DND-41 (cell line): Measurements from ENCODE around the gene TM4SF18.

ENCODE experiments used
- CTCF ChIP-seq: IDR thresholded peaks from 2 replicates; pipeline ENCODE4 v1.5.1; 2012; ENCODE audit warnings: borderline replicate concordance, low read length, moderate library complexity, mild to moderate bottlenecking; ENCODE audit not compliant: poor library complexity, severe bottlenecking; ENCODE audit errors: extremely low read depth
- EZH2 ChIP-seq: IDR thresholded peaks from 3 replicates; pipeline ENCODE4 v1.6.1; 2012; ENCODE audit warnings: borderline replicate concordance, low read depth, mild to moderate bottlenecking, moderate library complexity, low read length, inconsistent platforms; ENCODE audit not compliant: severe bottlenecking

GRCh38 chr3:149352556-149352955 is 19.1 kb upstream of the TM4SF18 start:
- peak; percentile 64 for TF ChIP-seq CTCF
- no peak for TF ChIP-seq EZH2
